ENCODE measurements around the gene UPK3A.

- TF ChIP-seq, protein P1, sequence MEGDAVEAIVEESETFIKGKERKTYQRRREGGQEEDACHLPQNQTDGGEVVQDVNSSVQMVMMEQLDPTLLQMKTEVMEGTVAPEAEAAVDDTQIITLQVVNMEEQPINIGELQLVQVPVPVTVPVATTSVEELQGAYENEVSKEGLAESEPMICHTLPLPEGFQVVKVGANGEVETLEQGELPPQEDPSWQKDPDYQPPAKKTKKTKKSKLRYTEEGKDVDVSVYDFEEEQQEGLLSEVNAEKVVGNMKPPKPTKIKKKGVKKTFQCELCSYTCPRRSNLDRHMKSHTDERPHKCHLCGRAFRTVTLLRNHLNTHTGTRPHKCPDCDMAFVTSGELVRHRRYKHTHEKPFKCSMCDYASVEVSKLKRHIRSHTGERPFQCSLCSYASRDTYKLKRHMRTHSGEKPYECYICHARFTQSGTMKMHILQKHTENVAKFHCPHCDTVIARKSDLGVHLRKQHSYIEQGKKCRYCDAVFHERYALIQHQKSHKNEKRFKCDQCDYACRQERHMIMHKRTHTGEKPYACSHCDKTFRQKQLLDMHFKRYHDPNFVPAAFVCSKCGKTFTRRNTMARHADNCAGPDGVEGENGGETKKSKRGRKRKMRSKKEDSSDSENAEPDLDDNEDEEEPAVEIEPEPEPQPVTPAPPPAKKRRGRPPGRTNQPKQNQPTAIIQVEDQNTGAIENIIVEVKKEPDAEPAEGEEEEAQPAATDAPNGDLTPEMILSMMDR (conservative IDR thresholded peaks at IDR 0.05), result no peak
- no peak for TF ChIP-seq ZFX (IDR thresholded peaks at IDR 0.05)
These were observed 14.4 kb upstream of the UPK3A start for GRCh38 chr22:45270095-45271020.
